GM12874 (cell line): ENCODE measurements around the gene SKAP1.

ENCODE experiments used
- CTCF ChIP-seq: IDR thresholded peaks from 2 replicates; pipeline ENCODE4 v1.5.1; 2011; ENCODE audit warnings: low read depth, mild to moderate bottlenecking, control low read depth, low read length, moderate library complexity; ENCODE audit not compliant: insufficient read depth

Gene SKAP1

DNA sequence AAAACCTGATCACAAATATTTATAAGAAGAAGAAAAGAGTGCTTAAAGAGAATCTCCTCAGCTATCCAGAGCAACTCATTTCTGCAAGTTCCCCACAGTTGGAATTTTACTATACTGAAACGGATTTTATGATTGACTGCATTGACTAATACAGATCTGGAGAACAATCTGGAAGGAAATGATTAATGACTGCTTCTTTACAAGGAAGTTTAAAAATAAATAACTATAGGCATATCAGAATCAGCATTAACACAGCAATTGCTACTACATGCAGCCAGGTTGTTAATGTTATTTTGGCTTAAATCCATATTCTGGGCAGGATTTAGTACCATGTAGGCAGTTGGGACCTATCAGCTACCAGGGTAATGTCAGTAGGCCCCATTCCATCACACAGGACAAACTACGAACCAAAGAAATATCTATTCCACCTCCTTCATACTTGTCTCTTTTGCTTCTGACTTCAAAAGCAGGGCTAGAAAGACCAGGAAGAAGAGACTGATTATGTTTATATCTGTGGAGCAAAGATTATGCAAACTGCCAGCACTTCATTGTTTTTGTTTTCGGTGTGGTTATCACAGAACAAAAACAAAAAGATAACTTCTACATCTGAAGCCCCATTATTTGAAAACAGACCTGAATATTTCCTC lies 3.9 kb downstream of the SKAP1 start:
- no peak for TF ChIP-seq CTCF

GRCh38 chr17:48420823-48421222 lies 9.2 kb downstream of the SKAP1 start:
- no peak for TF ChIP-seq CTCF

DNA sequence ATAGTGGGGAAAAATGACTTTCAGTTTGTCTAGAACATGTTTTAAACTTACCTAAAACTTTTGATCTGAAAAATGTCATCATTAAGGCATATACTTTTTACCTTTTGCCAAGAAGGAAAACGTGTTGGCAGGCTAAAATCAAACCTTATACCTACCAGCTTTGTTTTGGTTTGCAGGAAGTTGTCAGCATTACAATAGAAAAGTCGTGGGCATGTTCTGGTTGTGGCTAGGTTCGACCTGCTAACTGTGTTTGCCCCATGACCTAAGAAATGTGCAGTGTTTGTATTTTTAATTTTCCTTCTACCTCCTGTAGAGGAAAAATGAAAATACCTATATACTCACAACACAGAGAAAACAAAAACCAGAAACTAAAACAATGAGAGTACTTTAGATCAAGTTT lies 13.0 kb downstream of the SKAP1 start:
- no peak for TF ChIP-seq CTCF

- TF ChIP-seq CTCF = no peak
These were observed 16.2 kb downstream of the SKAP1 start for GRCh38 chr17:48413613-48414405.

GRCh38 chr17:48412841-48413240 lies 17.2 kb downstream of the SKAP1 start:
- no peak for TF ChIP-seq CTCF

DNA sequence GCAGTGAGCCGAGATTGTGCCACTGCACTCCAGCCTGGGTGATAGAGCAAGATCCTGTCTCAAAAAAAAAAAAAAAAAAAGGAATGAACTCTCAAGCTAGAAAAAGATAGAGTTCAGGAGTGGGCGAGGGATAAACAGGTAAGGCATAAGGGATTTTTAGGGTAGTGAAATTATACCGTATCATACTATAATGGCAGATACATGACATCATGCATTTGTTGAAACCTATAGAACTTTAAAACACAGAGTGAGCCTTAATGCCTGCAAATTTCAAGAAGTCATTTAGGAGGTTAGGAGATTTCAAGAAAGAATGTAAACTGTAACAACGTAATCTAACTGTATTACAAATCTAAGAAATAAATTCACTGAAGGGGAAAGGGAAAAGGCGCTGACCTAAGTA lies 20.4 kb downstream of the SKAP1 start:
- no peak for TF ChIP-seq CTCF

DNA sequence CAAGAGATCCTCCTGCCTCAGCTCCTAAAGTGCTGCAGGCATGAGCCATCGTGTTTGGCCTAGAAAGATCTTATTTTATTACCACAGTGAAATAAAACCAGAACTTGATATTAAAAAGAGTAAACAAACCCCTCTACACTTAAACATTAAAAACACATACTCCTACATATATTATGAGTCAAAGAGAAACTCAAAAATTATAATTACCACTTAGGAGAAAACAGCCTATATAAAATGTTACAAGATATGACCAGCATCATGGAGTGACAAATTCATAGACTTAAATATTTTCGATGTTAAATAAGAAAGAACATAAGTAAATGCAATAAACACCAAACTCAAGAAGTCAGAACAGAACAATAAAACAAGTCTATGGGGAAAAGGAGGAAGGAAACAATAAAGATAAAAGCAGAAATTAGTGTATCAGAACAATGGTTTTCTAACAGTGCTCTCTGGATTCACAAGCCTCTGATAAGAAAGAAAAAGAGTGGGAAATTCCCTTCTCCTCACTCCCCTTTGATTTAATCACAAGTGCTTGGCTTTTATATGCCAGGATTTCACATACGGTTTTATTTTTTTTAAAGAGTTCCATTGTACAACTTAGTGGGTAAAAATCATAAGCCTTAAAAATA lies 23.0 kb downstream of the SKAP1 start:
- no peak for TF ChIP-seq CTCF
